ENCODE measurements around the gene TLK2.
"Not testable (repeated sequence)": the region's sequence is repeated elsewhere in the genome, so short reads cannot be mapped to it uniquely, and the experiment has no call there.

DNA sequence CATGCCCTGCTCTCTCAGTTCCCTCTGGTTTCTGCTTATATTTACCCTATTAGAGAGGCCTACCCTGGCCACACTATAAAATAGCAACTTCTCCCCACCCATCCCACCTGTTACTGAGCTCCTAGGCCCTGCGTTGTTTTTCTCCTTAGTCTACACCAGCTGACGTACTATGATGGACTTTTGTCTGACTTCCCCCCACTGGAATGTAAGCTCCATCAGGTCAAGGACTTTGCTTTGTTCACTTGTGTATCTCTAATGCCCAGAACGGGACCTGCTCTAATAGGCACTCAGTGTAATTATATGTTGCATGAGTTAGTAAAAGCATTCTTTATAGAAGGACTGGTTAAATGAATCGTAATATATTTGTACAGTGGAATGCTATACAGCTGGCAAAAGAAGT lies 62.4 kb downstream of the TLK2 start:
- TF ChIP-seq, protein P1, sequence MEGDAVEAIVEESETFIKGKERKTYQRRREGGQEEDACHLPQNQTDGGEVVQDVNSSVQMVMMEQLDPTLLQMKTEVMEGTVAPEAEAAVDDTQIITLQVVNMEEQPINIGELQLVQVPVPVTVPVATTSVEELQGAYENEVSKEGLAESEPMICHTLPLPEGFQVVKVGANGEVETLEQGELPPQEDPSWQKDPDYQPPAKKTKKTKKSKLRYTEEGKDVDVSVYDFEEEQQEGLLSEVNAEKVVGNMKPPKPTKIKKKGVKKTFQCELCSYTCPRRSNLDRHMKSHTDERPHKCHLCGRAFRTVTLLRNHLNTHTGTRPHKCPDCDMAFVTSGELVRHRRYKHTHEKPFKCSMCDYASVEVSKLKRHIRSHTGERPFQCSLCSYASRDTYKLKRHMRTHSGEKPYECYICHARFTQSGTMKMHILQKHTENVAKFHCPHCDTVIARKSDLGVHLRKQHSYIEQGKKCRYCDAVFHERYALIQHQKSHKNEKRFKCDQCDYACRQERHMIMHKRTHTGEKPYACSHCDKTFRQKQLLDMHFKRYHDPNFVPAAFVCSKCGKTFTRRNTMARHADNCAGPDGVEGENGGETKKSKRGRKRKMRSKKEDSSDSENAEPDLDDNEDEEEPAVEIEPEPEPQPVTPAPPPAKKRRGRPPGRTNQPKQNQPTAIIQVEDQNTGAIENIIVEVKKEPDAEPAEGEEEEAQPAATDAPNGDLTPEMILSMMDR (IDR thresholded peaks at IDR 0.05): not testable (repeated sequence)
- TF ChIP-seq POLR2A (IDR thresholded peaks at IDR 0.05): not testable (repeated sequence)
